IPS-18c (cell line): ENCODE results near the gene FOXD4L6.
"Not testable (repeated sequence)": the region's sequence is repeated elsewhere in the genome, so short reads cannot be mapped to it uniquely, and the experiment has no call there.

Experiments used
- H3K4me3 ChIP-seq: 2 replicates; pipeline ENCODE4 v1.7.0; 2013; ENCODE audit warnings: low read depth, mild to moderate bottlenecking, low read length, moderate library complexity; ENCODE audit not compliant: insufficient read depth
- H3K9me3 ChIP-seq: one replicate; pipeline ENCODE4 v1.6.1; 2013; ENCODE audit warnings: mild to moderate bottlenecking, low read length, moderate library complexity; ENCODE audit not compliant: control insufficient read depth, insufficient read depth

Gene FOXD4L6

DNA sequence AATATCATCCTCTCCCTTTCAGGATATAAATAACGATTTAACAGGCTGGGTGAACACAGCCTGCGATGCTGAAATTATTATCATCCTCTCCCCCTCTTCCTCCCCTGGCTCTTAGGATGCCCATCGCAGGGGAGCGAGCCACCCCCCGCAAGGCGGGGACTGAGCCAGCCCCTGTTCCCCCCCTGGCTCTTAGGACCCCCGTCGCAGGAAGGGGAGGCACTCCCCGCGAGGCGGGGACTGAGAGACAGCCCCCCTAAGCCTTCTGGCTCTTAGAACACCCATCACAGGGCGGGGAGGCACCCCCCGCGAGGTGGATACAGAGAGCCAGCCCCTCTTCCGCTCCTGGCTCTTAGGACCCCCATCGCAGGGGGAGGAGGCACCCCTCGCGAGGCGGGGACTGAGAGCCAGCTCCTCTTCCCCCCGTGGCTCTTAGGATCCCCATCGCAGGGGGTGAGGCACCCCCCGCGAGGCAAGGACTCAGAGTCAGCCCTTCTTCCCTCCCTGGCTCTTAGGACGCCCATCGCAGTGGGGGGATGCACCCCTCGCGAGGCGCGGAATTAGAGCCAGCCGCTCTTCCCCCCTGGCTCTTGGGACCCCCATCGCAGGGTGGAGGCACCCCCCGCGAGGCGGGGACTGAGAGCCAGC lies 21.9 kb downstream of the FOXD4L6 start:
- H3K4me3 ChIP-seq, H3K9me3 ChIP-seq: not testable (repeated sequence)

DNA sequence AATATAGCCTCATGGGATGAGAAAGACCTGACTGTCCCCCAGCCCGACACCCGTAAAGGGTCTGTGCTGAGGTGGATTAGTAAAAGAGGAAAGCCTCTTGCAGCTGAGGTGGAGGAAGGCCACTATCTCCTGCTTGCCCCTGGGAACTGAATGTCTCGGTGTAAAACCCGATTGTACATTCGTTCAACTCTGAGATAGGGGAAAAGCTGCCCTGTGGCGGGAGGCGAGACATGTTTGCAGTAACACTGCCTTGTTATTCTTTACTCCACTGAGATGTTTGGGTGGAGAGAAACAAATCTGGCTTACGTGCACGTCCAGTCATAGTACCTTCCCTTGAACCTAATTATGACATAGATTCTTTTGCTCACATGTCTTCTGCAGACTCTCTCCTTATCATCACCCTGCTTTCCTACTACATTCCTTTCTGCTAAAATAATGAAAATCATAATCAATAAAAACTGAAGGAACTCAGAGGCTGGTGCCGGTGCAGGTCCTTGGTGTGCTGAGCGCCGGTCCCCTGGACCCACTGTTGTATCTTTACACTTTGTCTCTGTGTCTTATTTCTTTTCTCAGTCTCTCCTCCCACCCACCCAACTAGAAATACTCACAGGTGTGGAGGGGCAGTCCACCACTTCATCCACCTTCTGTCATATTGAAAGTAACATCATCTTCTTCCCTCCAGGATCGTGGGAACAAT lies 22.8 kb downstream of the FOXD4L6 start:
- H3K9me3 ChIP-seq, H3K4me3 ChIP-seq: not testable (repeated sequence)

DNA sequence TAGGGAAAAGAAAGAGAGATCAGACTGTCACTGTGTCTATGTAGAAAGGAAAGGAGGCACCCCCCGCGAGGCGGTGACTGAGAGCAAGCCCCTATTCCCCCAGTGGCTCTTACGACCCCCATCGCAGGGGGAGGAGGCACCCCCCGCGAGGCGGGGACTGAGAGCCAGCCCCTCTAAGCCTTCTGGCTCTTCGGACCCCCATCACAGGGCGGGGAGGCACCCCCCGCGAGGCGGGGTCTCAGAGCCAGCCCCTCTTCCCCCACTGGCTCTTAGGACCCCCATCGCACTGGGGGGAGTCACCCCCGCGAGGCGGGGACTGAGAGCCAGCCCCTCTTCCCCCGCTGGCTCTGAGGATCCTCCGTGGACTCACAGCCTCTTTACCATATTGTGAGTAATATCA lies 23.9 kb downstream of the FOXD4L6 start:
- not testable (repeated sequence) for H3K4me3 ChIP-seq, H3K9me3 ChIP-seq

DNA sequence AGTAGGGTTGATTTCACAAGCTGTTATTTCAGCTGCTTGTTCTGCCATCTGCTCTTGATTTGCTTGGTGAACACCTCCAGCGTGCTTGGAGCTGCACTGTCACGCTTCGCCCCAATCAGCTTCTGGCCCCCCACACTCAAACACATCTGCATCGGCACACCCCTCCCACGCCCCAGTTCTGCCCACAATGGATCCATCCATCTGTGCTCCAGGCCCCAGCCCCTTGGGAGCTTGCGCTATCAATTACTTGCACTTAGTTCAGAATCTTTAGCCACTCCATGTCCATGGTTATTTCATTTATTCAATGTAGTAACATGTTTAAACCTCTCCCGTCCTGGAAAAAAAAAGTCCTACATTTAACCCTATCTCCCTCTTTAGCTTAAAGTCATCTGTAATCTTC lies 28.0 kb downstream of the FOXD4L6 start:
- H3K4me3 ChIP-seq, H3K9me3 ChIP-seq: not testable (repeated sequence)

DNA sequence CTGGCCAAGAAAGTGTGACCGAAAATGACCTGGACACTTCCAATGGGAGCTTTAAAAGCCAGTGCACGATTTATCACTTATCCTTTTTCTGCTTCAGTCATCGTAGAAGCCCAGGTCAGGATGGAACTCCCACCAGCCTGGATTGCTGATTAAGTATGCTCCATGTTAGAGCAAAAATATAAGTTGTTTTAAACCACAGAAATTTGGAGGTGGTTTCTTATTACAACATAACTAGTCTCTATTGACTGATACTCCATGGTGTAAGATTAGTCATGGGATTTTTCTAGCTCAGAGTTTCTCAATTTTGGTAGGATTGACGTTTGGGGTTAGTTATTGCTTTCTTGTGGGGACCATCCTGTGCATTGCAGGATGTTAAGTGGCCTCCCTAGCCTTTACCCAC lies 29.7 kb downstream of the FOXD4L6 start:
- H3K9me3 ChIP-seq, H3K4me3 ChIP-seq: not testable (repeated sequence)

DNA sequence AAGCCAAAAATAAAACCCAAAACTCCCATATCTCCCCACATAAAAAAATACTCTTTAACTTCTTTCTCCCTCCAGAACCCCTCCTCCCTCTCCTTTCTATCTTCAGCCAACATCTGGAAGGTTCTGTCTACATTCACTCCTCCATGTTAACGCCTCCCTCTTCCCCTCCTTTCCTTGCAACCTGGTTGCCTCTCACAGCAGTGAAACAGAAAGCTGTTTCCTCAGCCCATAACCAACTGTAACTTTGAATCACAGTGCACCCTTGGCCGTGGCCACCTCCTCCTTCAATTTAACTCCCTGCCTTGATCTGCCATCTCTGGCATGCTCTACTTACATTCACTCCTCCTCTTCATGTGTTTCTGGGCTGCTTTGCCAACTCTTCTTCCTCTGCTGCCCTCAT lies 33.4 kb downstream of the FOXD4L6 start:
- H3K4me3 ChIP-seq = not testable (repeated sequence)

DNA sequence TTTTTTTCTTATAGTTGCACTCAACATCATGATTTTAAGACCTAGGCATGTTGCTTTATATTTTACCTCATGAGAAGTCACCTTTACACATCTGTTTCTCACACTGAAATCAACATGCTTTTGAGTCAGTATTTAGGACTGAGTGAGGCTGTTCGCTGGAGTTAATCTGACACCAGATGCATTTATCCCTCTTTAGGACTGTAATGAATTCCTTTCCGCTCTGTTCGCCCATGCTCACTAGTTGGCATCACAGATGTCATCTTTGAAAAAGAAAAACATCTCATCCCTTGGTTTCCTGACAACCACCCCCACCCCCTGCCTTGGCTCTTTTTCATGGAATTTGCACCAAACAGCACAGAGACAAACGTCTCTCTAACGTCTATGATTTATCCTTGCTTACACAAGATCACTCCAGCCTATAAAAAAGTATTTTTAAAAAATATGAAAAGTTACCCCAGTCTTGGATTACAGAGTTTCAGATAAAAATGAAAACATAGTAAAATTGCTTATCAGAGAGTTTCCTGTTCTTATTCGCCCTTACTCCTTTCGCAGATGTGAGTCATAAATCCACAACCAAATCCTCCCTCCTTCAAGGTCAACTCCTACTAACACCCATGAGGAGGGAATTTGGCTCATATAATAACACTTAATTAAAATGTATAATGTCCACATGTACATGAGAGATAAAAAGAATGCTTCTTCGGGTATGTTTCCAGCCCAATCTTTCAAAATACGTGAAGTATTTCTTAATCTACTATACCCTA lies 34.3 kb downstream of the FOXD4L6 start:
- H3K4me3 ChIP-seq, H3K9me3 ChIP-seq: not testable (repeated sequence)

More for the DNA sequence above, 33.4 kb downstream of the FOXD4L6 start:
- not testable (repeated sequence) for H3K9me3 ChIP-seq

DNA sequence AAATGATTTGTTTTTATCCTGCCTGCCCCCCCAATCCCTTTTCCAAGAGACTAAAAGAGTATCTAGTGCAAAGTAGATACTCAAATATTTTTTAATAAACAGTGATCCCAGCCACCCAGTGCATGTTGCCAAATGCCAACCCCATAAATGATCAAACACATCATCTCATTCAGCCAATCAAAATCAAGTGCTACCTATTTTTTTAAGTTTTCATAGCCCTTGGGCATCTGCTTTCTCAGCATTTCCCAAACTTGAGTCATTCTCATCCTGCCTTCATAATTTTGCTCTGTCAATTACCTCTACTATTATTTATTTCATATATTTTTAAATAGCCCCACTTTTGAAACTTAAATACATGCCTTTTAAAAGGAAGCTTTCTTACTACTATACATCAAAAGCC lies 37.6 kb downstream of the FOXD4L6 start:
- not testable (repeated sequence) for H3K4me3 ChIP-seq, H3K9me3 ChIP-seq

DNA sequence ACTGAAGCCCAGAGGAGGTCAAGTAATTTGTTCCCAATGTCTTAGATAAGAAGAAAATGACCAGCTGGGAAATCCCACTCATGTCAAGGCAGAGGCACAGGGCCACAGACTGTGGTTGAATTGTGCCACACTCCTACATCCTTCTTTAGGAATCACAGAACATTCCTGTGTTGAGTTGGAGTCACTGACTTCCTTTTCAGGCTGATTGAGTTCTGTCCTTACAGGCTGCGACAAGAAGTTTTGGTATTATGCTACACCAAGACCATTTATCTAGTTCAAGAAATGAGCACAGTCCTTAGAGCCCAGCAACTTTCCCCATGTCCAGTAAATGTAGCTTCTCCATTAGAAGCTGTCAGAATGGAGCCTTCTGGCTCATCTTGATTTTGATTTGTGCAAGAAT lies 38.1 kb downstream of the FOXD4L6 start:
- not testable (repeated sequence) for H3K9me3 ChIP-seq, H3K4me3 ChIP-seq

DNA sequence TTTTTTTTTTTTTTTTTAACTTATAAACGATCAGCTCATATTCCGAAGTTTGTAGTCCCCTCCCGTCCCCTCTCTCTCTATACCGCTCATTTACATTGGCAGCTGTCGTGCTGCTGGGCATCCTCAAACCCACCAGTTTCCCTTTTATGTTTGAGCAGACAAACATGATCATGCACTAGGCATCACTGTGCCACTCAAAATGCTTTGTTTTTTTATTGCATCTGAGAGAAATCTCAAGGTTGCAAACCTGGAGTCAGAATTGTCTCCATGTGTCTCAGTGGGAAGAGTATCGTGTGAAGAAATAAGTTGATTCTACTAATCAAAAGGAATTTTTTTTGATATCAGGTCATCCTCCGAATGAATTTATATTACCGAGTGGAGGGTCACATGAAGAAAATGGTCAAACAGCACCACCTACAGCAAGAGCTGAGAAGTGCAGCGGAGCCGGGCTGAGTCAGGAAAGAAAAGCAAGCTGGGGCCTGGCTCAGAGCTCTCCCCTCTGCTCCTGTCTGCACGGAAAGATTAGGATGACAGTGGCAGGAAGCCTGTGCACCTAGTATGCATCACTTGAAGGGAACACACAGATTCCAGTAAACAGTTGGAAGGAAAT lies 39.9 kb downstream of the FOXD4L6 start:
- not testable (repeated sequence) for H3K9me3 ChIP-seq, H3K4me3 ChIP-seq

DNA sequence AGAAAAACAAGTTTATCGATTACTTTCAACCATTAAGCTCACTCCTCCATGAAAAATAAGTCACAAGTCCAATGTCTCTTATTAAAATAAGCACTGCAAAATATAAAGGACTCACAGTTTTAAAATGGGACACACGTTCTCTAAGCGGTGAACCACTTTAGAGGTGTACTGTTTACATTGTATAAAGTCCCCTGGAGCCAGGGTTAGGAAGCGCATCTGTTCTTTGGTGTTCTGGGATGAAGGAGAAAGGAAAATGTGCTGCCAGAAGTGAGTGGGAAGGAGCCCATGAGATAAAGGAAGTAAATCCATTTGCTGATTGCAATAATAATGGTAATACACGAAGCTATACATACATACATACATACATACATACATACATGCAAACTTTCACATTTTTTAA lies 40.6 kb downstream of the FOXD4L6 start:
- H3K4me3 ChIP-seq, H3K9me3 ChIP-seq: not testable (repeated sequence)

DNA sequence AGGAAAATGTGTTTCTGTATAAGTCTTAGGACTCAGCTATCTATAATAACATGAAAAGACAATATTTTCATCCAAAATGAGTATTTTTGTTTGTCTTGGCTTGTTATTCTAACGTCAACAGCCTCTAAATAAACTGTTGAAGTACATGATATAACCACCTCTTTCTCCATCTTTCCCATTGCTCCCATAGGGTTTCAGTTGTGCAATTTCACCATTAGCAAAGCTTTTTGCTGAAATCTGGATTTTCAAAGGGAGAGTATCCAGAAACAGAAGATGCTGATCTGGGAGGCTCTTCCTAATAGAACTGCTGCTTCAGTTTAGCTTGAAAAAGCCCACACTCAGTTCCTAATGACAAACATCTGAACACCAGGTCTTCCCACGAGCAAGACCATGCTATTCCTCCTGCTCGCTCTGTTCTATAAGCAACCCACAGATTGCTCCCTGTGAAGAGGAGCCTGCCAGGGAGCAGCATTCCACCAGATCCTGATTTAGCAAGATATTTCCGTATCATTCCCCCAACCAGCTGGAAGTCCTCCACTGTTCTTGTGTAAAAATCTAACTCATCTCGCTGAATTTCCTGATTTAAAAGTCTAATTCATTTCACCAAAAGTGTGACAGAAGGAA lies 41.2 kb downstream of the FOXD4L6 start:
- not testable (repeated sequence) for H3K4me3 ChIP-seq, H3K9me3 ChIP-seq

DNA sequence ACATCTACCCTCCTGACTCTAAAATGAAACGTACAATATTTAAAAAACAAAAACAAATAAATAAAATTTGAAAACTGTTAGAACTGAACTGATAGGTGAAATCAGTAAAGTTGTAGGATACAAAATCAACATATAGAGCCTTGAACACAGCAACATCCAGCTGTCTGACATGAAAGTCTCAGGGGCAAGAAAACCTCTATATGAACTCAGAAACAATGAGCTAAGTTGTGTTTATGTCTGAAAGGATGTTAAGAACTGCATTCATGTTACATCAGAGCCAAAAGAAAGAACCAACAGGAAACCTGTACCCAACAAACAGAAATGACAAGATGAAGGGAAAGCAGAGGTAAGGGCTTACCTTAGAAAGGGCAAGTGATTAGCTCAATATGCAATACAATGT lies 41.8 kb downstream of the FOXD4L6 start:
- not testable (repeated sequence) for H3K4me3 ChIP-seq, H3K9me3 ChIP-seq

DNA sequence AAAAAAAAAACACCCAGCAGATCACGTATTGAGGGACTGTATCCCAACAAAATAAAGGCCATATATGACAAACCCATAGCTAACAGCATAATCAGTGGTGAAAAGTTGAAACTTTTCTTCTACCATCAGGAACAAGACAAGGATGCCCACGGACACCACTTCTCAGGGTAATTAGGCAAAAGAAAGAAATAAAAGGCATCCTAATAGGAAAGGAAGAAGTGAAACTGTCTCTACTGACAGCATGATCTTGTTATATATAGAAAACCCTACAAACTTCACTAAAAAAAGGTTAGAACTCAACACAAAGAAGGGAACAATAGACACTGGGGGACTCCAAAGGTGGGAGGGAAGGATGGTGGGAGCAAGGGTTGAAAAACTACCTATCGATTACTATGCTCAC lies 42.3 kb downstream of the FOXD4L6 start:
- not testable (repeated sequence) for H3K9me3 ChIP-seq, H3K4me3 ChIP-seq

DNA sequence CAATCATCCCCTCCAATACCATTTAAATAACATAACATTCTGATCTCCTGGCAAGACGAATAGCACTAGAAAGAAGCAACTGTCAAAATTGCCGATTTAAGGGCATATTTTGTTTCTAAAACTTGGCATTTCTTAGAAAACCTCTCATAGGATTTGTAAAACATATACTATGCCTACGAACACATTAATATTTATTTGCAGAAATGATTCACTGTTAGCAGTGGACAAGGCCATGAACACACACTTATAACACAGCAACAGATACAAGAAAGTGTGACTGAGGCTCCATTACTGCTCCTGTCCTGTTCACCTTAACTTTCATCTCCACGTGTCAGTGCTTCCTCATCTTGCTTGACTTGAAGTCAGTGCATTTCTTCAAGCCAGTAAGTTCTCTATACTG lies 46.1 kb downstream of the FOXD4L6 start:
- not testable (repeated sequence) for H3K4me3 ChIP-seq, H3K9me3 ChIP-seq

DNA sequence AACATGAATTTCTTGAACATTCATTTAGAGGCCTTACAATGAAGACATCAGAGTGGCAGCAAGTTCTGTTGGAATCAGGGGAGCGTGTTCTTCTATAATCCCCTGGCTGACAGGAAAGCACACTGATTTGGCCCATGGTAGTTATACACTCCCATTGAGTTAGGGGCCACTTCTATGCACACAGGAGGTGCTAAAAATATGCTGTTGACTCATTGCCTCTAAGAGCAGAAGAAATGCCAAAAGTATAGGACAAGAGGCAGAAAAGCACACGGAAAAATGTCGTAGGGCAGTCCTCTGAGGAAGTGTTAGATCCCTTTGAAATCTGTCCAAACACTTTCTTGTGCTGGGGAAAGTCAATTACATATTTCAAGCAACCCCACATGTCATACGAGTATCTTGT lies 49.0 kb downstream of the FOXD4L6 start:
- not testable (repeated sequence) for H3K4me3 ChIP-seq, H3K9me3 ChIP-seq

DNA sequence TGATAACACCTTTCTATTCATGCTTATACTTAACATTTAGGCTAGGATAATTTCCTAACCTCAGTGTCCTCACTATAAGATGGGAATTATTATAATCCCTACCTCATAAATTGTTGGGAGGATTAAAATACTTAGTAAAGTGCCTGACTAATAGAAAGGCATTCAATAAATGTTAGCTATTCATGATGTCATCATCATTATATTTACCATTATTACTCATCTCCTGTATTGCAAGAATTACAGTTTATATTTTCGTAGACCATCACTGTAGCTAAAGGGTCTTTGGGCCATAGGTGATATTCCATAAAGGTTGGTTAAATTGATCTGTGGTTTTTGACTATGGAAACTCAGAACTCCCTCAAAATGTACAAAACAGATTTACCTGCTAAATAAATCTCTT lies 50.9 kb downstream of the FOXD4L6 start:
- H3K4me3 ChIP-seq = not testable (repeated sequence)

More for the DNA sequence above, 50.9 kb downstream of the FOXD4L6 start:
- not testable (repeated sequence) for H3K9me3 ChIP-seq
